GM19395 (cell line): ENCODE results near the gene SYTL2.

Experiments used
- ATAC-seq: cut with Tn5 transposase; IDR thresholded peaks from one replicate; pipeline ENCODE4 v1.9.1; 2021; ENCODE audit warnings: mild to moderate bottlenecking, moderate library complexity; ENCODE audit not compliant: unreplicated experiment

Gene SYTL2

GRCh38 chr11:85828640-85828978 lies 17.7 kb upstream of the SYTL2 start:
- no peak for ATAC-seq

- no peak for ATAC-seq
These were observed 17.1 kb upstream of the SYTL2 start for GRCh38 chr11:85827748-85828639.

- ATAC-seq, result peak; percentile 65
These were observed 15.3 kb upstream of the SYTL2 start for GRCh38 chr11:85826116-85826855.

GRCh38 chr11:85825616-85826015 lies 14.7 kb upstream of the SYTL2 start:
- ATAC-seq, result no peak

- no peak for ATAC-seq
These were observed 12.9 kb upstream of the SYTL2 start for GRCh38 chr11:85823816-85824215.

GRCh38 chr11:85822814-85823213 lies 11.9 kb upstream of the SYTL2 start:
- ATAC-seq, result no peak

GRCh38 chr11:85821636-85822035 lies 10.7 kb upstream of the SYTL2 start:
- no peak for ATAC-seq

GRCh38 chr11:85819441-85819840 lies 8.5 kb upstream of the SYTL2 start:
- no peak for ATAC-seq

GRCh38 chr11:85815186-85815931 lies 4.4 kb upstream of the SYTL2 start:
- ATAC-seq, result no peak

GRCh38 chr11:85813721-85814120 lies 2.8 kb upstream of the SYTL2 start:
- ATAC-seq, result no peak

GRCh38 chr11:85811624-85812023 lies 683 bp upstream of the SYTL2 start:
- ATAC-seq, result no peak

GRCh38 chr11:85810521-85810870 lies 445 bp downstream of the SYTL2 start:
- ATAC-seq, result peak; percentile 2

- no peak for ATAC-seq
These were observed 1.1 kb downstream of the SYTL2 start for GRCh38 chr11:85809863-85810262.

GRCh38 chr11:85809191-85809590 lies 1.8 kb downstream of the SYTL2 start:
- peak; percentile 57 for ATAC-seq

- ATAC-seq, result no peak
These were observed 4.1 kb downstream of the SYTL2 start for GRCh38 chr11:85806876-85807275.

GRCh38 chr11:85806016-85806415 lies 4.9 kb downstream of the SYTL2 start:
- no peak for ATAC-seq

- ATAC-seq, result no peak
These were observed 5.6 kb downstream of the SYTL2 start for GRCh38 chr11:85805387-85805786.

GRCh38 chr11:85803920-85804319 lies 7.0 kb downstream of the SYTL2 start:
- ATAC-seq, result no peak

GRCh38 chr11:85803303-85803702 lies 7.6 kb downstream of the SYTL2 start:
- ATAC-seq, result no peak

- ATAC-seq, result no peak
These were observed 9.4 kb downstream of the SYTL2 start for GRCh38 chr11:85801527-85801926.

- no peak for ATAC-seq
These were observed 10.2 kb downstream of the SYTL2 start for GRCh38 chr11:85800595-85801342.
